ENCODE measurements around the gene LAMTOR1. TPM values are rescaled to one million over a fixed set of nuclear protein-coding genes. Genes with fewer than 3 reads are reported as not detected.
A peak's percentile ranks its signal among the peaks of the same experiment; 100 is the strongest.

Gene LAMTOR1
- total RNA-seq, 6 experiments from 2014 or later = 30.3 to 92.2 (median 38.7) TPM

DNA sequence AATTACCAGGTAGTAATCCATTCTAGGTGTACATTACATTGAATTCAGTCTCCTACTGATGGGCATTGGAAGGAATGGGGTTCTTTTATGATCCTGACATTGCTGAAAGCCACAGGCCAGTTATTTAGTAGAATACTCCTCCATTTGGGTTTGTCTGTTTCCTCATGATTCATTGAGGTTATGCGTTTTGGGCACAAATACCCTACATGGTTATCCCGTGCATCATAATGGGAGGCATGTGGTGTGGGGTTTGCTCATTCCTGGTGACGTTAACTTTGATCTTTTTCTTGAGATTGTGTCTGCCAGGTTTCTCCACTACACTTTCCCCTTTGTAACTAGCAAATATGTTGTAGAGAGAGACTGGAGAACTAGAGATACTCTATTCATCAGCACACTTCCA lies 38.0 kb upstream of the LAMTOR1 start:
- no peak overlapping the region for H3K27ac ChIP-seq
- H3K36me3 ChIP-seq = no peaks in the 10 kb centered on the region
- H3K27me3 ChIP-seq = no peaks in the 10 kb centered on the region
- ATAC-seq = no peak
- 45% methylated on average over 3 of the region's 3 CpGs for WGBS (ENCODE audit: insufficient coverage, low coverage, low lambda C conversion rate, missing lambda C conversion rate)
- DNase-seq = no peak
- intact Hi-C loops (cut with DNase I) = no loop called here
- H3K9me3 ChIP-seq = no peaks in the 10 kb centered on the region
- no peak overlapping the region for H3K4me3 ChIP-seq
- no peaks in the 10 kb centered on the region for H3K4me1 ChIP-seq
- TF ChIP-seq POLR2A (IDR thresholded peaks at IDR 0.05) (no peak), CTCF (IDR thresholded peaks at IDR 0.05) (no peak)

GRCh38 chr11:72140661-72141060 lies 37.6 kb upstream of the LAMTOR1 start:
- Histone ChIP-seq H3K36me3 (no peaks in the 10 kb centered on the region), H3K9me3 (no peaks in the 10 kb centered on the region), H3K4me1 (no peaks in the 10 kb centered on the region), H3K27me3 (no peaks in the 10 kb centered on the region), H3K4me3 (no peak overlapping the region), H3K27ac (no peak overlapping the region)
- WGBS (ENCODE audit: insufficient coverage, low coverage, low lambda C conversion rate, missing lambda C conversion rate) = 90% methylated on average over 2 of the region's 2 CpGs
- no peak for TF ChIP-seq CTCF (IDR thresholded peaks at IDR 0.05)
- no peak for TF ChIP-seq POLR2A (IDR thresholded peaks at IDR 0.05)
- ATAC-seq = no peak
- DNase-seq = peak in 1 of 3 donors; percentile 6
- intact Hi-C loops (cut with DNase I) = no loop called here

GRCh38 chr11:72139500-72139899 lies 36.4 kb upstream of the LAMTOR1 start:
- Histone ChIP-seq H3K4me3 (no peak overlapping the region), H3K27me3 (no peaks in the 10 kb centered on the region), H3K36me3 (no peaks in the 10 kb centered on the region), H3K4me1 (no peaks in the 10 kb centered on the region), H3K27ac (no peak overlapping the region), H3K9me3 (no peaks in the 10 kb centered on the region)
- intact Hi-C loops (cut with DNase I) = no loop called here
- 80% methylated on average over 2 of the region's 11 CpGs for WGBS (ENCODE audit: insufficient coverage, low coverage, low lambda C conversion rate, missing lambda C conversion rate)
- ATAC-seq (no peak), DNase-seq (peak in 1 of 3 donors; percentile 35)
- TF ChIP-seq CTCF (IDR thresholded peaks at IDR 0.05) (no peak), POLR2A (IDR thresholded peaks at IDR 0.05) (no peak)

- no peaks in the 10 kb centered on the region for H3K4me1 ChIP-seq
- DNase-seq (peak in 1 of 3 donors; percentile 40), ATAC-seq (no peak)
- no peak overlapping the region for H3K4me3 ChIP-seq
- intact Hi-C loops (cut with DNase I) = no loop called here
- H3K9me3 ChIP-seq = no peaks in the 10 kb centered on the region
- no peak for TF ChIP-seq POLR2A (IDR thresholded peaks at IDR 0.05)
- no peak for TF ChIP-seq CTCF (IDR thresholded peaks at IDR 0.05)
- no peaks in the 10 kb centered on the region for H3K36me3 ChIP-seq
- 89% methylated on average over 4 of the region's 12 CpGs for WGBS (ENCODE audit: insufficient coverage, low coverage, low lambda C conversion rate, missing lambda C conversion rate)
- H3K27me3 ChIP-seq = no peaks in the 10 kb centered on the region
- H3K27ac ChIP-seq = no peak overlapping the region
Observed at GRCh38 chr11:72138821-72139390, 35.8 kb upstream of the LAMTOR1 start.
